NB4 (cell line): ENCODE measurements around the gene NLRP6.
"Not testable (repeated sequence)": the region's sequence is repeated elsewhere in the genome, so short reads cannot be mapped to it uniquely, and the experiment has no call there.

Experiments
- DNase-seq: peaks from one replicate; pipeline ENCODE4 v3.0.0; 2010; ENCODE audit warnings: low read depth
- H3K4me3 ChIP-seq: one replicate; pipeline ENCODE4 v1.5.1; 2011; ENCODE audit warnings: mild to moderate bottlenecking, low read depth, low read length, moderate library complexity
- MYC ChIP-seq: IDR thresholded peaks from 2 replicates; pipeline ENCODE4 v1.6.1; 2011; ENCODE audit warnings: low read depth, low read length
- POLR2A ChIP-seq: IDR thresholded peaks from 2 replicates; pipeline ENCODE4 v1.6.1; 2011; ENCODE audit warnings: mild to moderate bottlenecking; ENCODE audit not compliant: insufficient read length; ENCODE audit errors: extremely low read depth
- TF ChIP-seq, protein P1 (sequence below): IDR thresholded peaks from one replicate; pipeline ENCODE4 v1.5.1; 2012; ENCODE audit warnings: low read depth, low read length
- TF ChIP-seq, protein P2 (sequence below): IDR thresholded peaks from 2 replicates; pipeline ENCODE4 v1.6.1; 2011; ENCODE audit warnings: low read depth, low read length

The NLRP6 gene

DNA sequence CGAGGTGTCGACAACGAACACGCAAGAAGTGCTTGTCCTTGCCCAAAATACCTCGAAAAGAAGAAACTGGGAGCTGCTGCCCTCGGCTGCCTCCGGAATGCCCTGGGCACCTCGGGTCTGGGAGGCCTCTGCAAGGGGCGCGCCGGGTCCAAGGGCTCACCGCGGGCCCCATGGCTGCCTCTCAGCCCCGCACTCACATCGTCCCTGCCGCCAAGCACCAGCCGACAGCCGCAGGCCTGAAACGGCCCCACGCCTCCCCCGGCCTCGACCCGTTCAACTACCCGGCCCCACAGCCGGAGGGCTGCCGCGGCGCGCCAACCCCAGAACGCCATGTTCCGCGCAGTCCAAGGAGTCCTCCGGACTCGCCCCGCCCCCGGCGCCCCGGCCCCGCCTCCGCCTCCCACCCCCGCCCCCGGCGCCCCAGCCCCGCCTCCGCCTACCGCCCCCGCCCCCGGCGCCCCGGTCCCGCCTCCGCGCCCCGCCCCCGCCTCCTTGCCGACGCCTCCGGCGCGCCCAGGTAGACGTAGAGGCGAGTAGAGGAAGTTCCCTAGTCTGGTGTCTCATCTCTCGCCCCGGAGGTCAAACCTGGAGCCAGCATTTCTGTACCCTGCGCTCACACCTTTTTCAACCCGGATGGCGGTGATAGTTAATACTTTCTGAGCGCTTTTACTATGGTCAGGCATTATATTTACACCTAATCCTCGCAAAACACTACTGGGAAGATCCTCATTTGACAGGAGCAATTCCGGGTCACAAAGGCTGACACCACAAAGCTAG, 42.0 kb upstream of the NLRP6 start, which contains the start of gene SIRT3:
Gene SIRT3 (minus strand): TSS at position 346 of the 777 bp plus-strand sequence. CDS start 14 bp downstream, at position 332.
- DNase-seq = peak; percentile 86
- TF ChIP-seq, protein P1, sequence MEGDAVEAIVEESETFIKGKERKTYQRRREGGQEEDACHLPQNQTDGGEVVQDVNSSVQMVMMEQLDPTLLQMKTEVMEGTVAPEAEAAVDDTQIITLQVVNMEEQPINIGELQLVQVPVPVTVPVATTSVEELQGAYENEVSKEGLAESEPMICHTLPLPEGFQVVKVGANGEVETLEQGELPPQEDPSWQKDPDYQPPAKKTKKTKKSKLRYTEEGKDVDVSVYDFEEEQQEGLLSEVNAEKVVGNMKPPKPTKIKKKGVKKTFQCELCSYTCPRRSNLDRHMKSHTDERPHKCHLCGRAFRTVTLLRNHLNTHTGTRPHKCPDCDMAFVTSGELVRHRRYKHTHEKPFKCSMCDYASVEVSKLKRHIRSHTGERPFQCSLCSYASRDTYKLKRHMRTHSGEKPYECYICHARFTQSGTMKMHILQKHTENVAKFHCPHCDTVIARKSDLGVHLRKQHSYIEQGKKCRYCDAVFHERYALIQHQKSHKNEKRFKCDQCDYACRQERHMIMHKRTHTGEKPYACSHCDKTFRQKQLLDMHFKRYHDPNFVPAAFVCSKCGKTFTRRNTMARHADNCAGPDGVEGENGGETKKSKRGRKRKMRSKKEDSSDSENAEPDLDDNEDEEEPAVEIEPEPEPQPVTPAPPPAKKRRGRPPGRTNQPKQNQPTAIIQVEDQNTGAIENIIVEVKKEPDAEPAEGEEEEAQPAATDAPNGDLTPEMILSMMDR = no peak
- peak; percentile 63 for TF ChIP-seq POLR2A
- peak within 1 kb of the TSS; percentile 98 for H3K4me3 ChIP-seq

DNA sequence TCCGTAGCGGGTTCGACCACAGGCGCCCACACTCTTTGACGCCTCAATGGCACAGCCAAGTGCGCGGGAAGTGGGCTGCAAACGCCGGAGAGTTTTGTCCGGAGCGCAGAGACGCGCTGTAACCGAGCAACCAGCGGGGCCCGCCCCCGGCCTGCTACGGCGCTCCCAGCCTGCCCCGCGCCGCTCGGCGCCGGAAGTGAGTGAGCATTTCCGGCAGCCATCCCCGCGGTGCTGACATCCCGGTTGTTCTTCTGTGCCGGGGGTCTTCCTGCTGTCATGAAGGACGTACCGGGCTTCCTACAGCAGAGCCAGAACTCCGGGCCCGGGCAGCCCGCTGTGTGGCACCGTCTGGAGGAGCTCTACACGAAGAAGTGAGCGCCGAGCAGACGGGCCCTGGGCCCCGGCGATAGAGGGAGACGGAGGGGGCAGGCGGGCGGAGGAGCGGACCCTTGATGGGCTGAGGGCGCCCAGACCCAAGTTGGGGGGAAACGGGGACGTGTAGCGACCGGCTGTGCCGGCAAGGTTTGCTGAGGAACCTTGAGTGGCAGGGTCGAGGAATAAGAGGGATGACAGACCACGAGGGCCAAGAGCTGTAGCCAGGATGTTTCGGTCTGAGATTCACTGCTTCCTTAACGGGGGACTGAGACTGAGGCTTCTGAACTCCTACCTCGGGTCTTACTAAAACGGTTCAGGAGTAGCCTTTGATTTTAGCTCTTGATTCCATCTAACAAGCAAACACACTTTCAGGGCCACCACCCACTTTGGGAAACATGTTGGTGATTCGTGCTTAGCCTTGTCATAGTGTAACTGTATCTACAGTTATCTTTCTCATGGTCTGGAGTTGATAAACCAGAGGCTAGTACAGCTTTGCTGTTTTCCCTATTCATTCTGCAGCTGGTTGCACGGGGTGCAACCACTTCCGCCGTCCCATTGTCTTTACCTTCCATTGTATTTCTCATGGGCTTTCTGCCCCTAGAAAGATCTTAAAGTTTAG, 41.1 kb upstream of the NLRP6 start, which contains the start of gene PSMD13:
Gene PSMD13 (plus strand): TSS at position 203 of the 994 bp plus-strand sequence. CDS start 74 bp downstream, at position 277.
- H3K4me3 ChIP-seq = peak within 1 kb of the TSS; percentile 98
- peak; percentile 88 for DNase-seq
- TF ChIP-seq, protein P2, sequence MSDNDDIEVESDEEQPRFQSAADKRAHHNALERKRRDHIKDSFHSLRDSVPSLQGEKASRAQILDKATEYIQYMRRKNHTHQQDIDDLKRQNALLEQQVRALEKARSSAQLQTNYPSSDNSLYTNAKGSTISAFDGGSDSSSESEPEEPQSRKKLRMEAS = no peak
- TF ChIP-seq POLR2A = peak; percentile 60

DNA sequence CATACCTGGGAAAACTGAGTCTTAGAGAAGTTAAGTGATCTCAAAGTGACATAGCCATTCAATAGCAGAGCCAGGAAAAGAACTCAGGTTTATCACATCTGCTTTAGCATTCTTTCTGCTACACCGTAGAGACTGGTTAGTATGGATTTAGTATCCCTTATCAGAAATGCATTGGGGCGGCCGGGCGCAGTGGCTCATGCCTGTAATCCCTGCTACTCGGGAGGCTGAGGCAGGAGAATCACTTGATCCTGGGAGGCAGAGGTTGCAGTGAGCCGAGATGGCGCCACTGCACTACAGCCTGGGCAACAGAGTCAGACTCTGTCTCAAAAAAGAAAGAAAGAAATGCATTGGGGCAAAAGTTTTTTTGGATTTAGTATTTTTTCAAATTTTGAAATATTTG, 39.9 kb upstream of the NLRP6 start:
- DNase-seq = not testable (repeated sequence)
- peak overlapping the region; percentile 98 for H3K4me3 ChIP-seq

DNA sequence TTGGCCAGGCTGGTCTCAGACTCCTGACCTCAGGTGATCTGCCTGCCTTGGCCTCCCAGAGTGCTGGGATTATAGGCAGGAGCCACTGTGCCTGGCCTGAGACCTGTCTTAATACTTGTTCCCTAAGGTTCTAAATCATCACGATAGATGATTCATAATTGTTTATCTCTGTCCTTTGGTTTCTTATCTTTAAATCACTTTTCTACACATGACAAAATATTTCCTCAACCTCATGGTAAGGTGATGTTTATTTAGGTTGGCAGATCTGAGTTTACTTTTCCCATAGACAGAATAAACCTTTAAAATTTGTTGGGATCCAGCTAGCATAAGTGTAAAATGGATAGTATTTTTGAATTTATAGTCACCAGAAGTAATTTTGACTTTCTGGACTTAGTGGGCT, 37.9 kb upstream of the NLRP6 start:
- TF ChIP-seq, protein P1 = no peak
- TF ChIP-seq, protein P2 = no peak
- TF ChIP-seq POLR2A = no peak
- TF ChIP-seq MYC = no peak
- no peak for DNase-seq
- no peak overlapping the region for H3K4me3 ChIP-seq

DNA sequence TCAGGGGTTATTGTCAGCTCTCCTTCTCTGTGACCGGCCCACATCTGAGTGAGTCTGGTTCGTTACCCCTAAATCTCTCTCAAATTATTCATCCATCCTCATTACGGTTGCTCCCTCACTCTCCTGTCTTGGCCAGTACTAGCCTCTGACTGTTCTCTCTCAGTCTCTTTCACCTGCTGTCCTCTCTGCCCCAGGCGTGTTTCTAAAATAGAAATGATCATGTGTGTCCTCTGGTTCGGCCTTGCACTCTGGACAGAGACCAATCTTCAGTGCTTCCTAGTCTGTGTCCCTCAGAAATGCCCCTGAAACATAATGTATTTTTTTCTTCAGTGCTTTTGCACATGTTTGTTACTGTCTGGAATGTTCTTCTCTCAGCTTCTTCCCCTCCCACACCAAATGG, 36.6 kb upstream of the NLRP6 start:
- H3K4me3 ChIP-seq = no peak overlapping the region
- no peak for DNase-seq
- TF ChIP-seq MYC (no peak), POLR2A (no peak)
- TF ChIP-seq, protein P2 = no peak
- TF ChIP-seq, protein P1 = no peak

DNA sequence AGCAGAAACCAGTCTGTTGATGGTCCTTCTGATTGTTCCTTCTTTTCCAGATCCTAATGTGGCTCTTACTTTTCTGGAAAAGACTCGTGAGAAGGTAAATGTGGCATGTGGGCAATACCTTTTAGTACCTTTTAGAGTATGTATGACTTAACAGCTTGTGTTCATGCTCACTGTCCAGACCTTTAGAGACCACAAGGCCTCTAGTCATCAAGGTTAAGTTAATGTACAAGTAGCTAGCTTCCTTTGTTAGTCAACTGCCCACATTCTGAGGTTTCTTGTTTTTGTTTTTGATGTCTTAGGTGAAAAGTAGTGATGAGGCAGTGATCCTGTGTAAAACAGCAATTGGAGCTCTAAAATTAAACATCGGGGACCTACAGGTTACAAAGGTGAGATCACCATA, 33.8 kb upstream of the NLRP6 start:
- H3K4me3 ChIP-seq = no peak overlapping the region
- DNase-seq = no peak
- no peak for TF ChIP-seq POLR2A
- TF ChIP-seq MYC = no peak
- TF ChIP-seq, protein P1 = no peak
- TF ChIP-seq, protein P2 = no peak
